H1 (cell line): ENCODE measurements around the gene STAC2. TPM values are rescaled to one million over a fixed set of nuclear protein-coding genes. Genes with fewer than 3 reads are reported as not detected.

ENCODE experiments used
- RBBP5 ChIP-seq: IDR thresholded peaks from 2 replicates; pipeline ENCODE4 v1.7.1; 2012; ENCODE audit warnings: low read depth, mild to moderate bottlenecking, inconsistent platforms, low read length, moderate library complexity, borderline replicate concordance
- polyA plus RNA-seq, 7 experiments: library from polyadenylated mRNA; depleted of rRNA in 3 of 7; stranded (reverse) in 5 of 7; unstranded in 2 of 7; fragments of >200 nt in 5 of 7; fragments of 200-250 nt in 2 of 7; gene quantifications; 1 replicate in 5 of 7; 2 replicates in 1 of 7; 4 replicates in 1 of 7; pipeline versions ENCODE4 v1.2.1 to v1.2.3, GENCODE V29; 2011 to 2013; ENCODE audit warnings: missing spikeins in 2 of 7, mixed read lengths in 2 of 7
- total RNA-seq: library from RNA; stranded (reverse); fragmentation: NEBNext Ultra II Directional; extraction: Animal tissue kit (Norgen Biotek cat#: 25700); gene quantifications from 2 replicates; pipeline ENCODE4 v1.2.1, GENCODE V29; 2021

Gene STAC2
- total and polyA plus RNA-seq, 2 of the 8 experiments (the other 6 are each of a cell fraction or from before 2014, with no cell fraction given): 1.5 to 6.0 TPM

GRCh38 chr17:39192901-39193300 lies 32.8 kb downstream of the STAC2 start (continued):
- TF ChIP-seq RBBP5: no peak
- TF ChIP-seq, all 59 proteins: peak for 0
